ENCODE results near the gene ZBTB45.
"Not testable (repeated sequence)": the region's sequence is repeated elsewhere in the genome, so short reads cannot be mapped to it uniquely, and the experiment has no call there.

ZBTB45 gene

DNA sequence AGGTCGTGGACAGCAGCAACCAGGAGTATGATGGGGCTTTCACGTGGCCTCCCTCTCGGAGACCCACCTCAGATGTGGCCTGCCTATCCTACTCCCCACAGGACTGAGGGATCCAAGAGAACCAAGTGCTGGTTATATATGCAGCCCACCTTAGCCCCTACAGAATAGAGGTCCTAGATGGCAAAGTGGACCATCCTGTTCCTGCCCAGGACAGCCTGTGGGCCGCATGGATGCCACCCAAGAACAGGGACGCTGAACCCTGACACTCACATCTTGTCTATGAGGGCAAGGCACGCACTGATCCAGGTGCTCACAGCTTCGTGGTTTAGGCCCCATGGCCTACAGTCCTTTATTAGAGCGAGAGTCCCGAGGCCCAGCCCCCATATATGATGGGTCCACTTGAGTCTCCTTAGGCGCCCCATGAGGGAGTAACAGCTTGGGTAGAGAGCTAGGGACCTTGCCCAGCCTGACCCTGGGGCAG, 6.4 kb downstream of the ZBTB45 start:
- no peak overlapping the region for H3K4me3 ChIP-seq (ENCODE audit: low read length)
- DNase-seq (ENCODE audit: low read depth) = no peak
- TF ChIP-seq, protein P1, sequence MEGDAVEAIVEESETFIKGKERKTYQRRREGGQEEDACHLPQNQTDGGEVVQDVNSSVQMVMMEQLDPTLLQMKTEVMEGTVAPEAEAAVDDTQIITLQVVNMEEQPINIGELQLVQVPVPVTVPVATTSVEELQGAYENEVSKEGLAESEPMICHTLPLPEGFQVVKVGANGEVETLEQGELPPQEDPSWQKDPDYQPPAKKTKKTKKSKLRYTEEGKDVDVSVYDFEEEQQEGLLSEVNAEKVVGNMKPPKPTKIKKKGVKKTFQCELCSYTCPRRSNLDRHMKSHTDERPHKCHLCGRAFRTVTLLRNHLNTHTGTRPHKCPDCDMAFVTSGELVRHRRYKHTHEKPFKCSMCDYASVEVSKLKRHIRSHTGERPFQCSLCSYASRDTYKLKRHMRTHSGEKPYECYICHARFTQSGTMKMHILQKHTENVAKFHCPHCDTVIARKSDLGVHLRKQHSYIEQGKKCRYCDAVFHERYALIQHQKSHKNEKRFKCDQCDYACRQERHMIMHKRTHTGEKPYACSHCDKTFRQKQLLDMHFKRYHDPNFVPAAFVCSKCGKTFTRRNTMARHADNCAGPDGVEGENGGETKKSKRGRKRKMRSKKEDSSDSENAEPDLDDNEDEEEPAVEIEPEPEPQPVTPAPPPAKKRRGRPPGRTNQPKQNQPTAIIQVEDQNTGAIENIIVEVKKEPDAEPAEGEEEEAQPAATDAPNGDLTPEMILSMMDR (IDR thresholded peaks at IDR 0.05; ENCODE audit: insufficient read depth, low read depth, low read length, missing control alignments) = no peak

DNA sequence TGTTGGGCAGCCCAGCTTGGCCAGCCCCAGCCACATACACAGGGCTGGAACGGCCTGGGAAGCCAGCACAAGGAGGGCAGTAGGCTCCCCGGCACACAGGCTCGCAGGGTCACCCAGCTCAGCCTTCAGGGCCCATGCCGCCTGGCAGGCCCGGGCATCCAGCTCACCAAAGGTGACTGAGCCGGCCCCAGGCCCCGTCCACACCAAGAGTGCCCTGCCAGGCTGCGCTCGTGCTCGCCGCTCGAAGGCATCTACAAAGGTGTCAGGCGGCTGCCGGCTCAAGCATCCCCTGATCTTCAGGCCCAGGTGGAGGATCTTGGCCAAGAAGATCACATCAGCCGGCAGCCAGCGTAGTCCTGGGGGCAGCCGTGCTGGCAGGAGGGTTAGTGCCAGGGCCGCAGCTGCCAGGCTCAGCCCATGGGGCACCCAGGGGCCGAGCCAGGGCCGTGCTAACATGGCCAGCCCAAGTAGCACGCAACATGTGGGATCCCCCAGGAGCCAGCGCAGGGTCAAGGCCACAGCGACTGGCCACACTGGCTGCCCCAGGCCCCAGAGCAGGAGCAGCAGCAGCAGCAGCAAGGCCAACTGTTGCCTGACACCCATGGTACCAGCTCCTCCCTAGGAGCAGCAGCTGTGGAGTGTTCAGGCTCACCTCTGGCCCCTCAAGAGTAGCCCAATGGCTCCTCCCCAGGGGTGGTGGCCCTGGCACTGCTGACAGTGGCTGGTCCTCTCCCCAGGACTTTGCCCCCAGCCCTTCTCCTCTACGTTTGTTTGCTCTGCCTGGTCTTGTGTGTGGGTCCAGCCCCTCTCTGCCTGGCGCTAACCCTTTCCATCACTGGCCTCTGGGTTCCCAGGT, 8.0 kb downstream of the ZBTB45 start, which contains the start of gene SLC27A5:
Gene SLC27A5, minus strand, starts transcription at position 640 of the 856 bp plus-strand sequence. Its CDS starts 37 bp downstream, at position 603.
- DNase-seq (ENCODE audit: low read depth) = no peak
- H3K4me3 ChIP-seq (ENCODE audit: low read length) = no peak within 1 kb of the TSS
- TF ChIP-seq, protein P1 (IDR thresholded peaks at IDR 0.05; ENCODE audit: insufficient read depth, low read depth, low read length, missing control alignments) = no peak

DNA sequence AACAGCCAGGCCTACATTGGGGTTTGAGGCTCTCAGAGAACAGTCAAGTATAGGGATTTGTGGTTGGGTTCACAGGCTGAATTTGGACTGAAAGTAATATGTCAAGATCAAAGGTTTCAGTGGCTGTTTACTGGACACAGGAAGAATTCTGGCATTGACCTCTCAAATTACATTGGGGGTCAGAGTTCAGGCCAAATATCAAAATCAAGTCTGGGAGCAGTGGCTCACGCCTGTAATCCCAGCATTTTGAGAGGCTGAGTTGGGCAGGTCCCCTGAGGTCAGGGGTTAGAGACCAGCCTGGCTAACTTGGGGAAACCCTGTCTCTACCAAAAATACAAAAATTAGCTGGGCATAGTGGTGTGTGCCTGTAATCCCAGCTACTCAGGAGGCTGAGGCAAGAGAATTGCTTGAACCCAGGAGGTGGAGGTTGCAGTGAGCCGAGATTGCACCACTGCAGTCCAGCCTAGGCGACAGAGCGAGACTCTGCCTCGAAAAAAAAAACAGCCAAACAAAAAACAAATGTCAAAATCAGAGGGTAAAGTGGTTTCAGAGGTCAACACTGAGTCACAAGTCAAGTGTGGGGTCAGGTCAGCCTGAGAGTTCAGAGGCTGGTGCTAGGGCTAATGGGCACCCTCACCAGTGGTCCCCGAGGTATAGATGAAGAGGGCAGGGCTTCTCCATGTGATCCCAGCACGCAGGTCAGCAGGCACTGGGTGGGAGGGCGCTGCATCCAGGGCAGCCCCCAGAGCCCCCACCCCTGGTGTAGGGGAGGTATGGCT, 9.3 kb downstream of the ZBTB45 start:
- TF ChIP-seq, protein P1 (IDR thresholded peaks at IDR 0.05; ENCODE audit: insufficient read depth, low read depth, low read length, missing control alignments) = no peak
- no peak for DNase-seq (ENCODE audit: low read depth)
- no peak overlapping the region for H3K4me3 ChIP-seq (ENCODE audit: low read length)

DNA sequence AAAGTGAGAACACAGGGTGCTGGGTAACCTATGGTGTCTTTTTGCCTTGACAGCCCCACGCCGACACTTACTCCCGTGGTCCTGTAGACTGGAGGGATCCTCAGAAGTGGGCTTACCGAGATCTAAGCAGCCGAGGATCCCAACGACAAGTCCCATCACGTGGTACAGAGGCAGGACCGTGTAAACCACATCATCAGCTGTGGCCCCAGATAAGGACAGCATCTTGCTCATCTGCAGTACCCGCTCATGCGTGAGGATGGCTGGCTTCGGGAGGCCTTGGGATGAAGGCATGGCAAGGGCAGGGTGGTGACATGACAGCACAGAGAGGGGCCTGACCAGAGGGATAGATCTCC, 9.9 kb downstream of the ZBTB45 start:
- DNase-seq (ENCODE audit: low read depth) = no peak
- H3K4me3 ChIP-seq (ENCODE audit: low read length) = no peak overlapping the region
- TF ChIP-seq, protein P1 (IDR thresholded peaks at IDR 0.05; ENCODE audit: insufficient read depth, low read depth, low read length, missing control alignments) = no peak

DNA sequence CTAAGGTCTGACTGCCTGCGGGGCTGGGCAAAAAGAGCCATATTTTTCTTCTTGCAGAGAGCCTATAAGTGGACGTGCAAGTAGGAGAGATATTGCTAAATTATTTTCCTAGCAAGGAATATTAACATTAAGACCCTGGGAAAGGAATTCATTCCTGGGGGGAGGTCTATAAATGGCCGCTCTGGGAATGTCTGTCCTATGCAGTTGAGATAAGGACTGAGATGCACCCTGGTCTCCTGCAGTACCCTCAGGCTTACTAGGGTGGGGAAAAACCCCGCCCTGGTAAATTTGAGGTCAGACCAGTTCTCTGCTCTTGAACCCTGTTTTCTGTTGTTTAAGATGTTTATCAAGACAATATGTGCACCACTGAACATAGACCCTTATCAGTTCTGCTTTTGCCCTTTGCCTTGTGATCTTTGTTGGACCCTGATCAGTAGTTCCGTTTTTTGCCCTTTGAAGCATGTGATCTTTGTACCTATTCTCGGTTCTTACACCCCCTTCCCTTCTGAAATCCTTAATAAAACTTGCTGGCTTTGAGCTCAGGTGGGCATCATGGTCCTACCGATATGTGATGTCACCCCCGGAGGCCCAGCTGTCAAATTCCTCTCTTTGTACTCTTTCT, 11.9 kb downstream of the ZBTB45 start:
- DNase-seq (ENCODE audit: low read depth); H3K4me3 ChIP-seq (ENCODE audit: low read length): not testable (repeated sequence)

DNA sequence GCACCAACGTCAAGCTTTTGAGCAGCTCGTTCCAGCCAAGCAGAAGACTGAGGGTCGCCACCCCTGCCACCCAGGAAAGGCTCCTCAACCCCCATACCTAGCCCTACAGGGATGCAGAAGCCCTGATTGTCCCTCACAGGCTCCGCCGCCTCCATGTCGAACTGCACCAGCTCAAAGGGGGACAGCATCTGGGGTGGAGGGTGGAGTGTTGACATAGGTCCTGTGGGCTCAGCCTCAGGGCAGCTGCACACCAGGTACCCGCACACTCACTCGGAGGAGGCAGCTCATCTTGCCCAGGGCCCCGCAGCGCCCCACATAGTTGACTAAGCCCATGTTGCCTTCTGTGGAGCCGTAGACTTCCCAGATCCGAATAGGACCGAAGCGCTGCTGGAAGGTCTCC, 19.4 kb downstream of the ZBTB45 start:
- TF ChIP-seq, protein P1 (IDR thresholded peaks at IDR 0.05; ENCODE audit: insufficient read depth, low read depth, low read length, missing control alignments) = no peak
- peak overlapping the region; percentile 75 for H3K4me3 ChIP-seq (ENCODE audit: low read length)
- DNase-seq (ENCODE audit: low read depth) = no peak
